NCI-H2081 treated with DMSO at 0.1 percent for 48 hours (cell line): Measurements from ENCODE around the gene OSBPL1A.

ENCODE experiments used
- DNase-seq: peaks from one replicate; lab custom pipeline; 2025; lab: John Stamatoyannopoulos, UW

OSBPL1A gene

GRCh38 chr18:24219561-24220317, 177.9 kb downstream of the OSBPL1A start:
- peak; percentile 73 for DNase-seq

GRCh38 chr18:24214913-24215312, 182.7 kb downstream of the OSBPL1A start:
- no peak for DNase-seq

- no peak for DNase-seq
These were observed 183.5 kb downstream of the OSBPL1A start for GRCh38 chr18:24214144-24214543.

- no peak for DNase-seq
These were observed 184.7 kb downstream of the OSBPL1A start for GRCh38 chr18:24212939-24213338.

- no peak for DNase-seq
These were observed 188.1 kb downstream of the OSBPL1A start for GRCh38 chr18:24209558-24209957.

- DNase-seq: no peak
These were observed 189.2 kb downstream of the OSBPL1A start for GRCh38 chr18:24208270-24209035.

GRCh38 chr18:24204904-24205303, 192.7 kb downstream of the OSBPL1A start:
- DNase-seq: no peak

GRCh38 chr18:24201699-24202687, 195.6 kb downstream of the OSBPL1A start:
- DNase-seq: no peak

- DNase-seq: no peak
These were observed 196.9 kb downstream of the OSBPL1A start for GRCh38 chr18:24200494-24201290.

- no peak for DNase-seq
These were observed 198.2 kb downstream of the OSBPL1A start for GRCh38 chr18:24199372-24199962.

- no peak for DNase-seq
These were observed 199.2 kb downstream of the OSBPL1A start for GRCh38 chr18:24198461-24198860.

- DNase-seq: no peak
These were observed 200.2 kb downstream of the OSBPL1A start for GRCh38 chr18:24197412-24197811.

- DNase-seq: no peak
These were observed 200.9 kb downstream of the OSBPL1A start for GRCh38 chr18:24196764-24197163.

GRCh38 chr18:24195296-24196053, 202.1 kb downstream of the OSBPL1A start:
- no peak for DNase-seq

- DNase-seq: no peak
These were observed 207.0 kb downstream of the OSBPL1A start for GRCh38 chr18:24190590-24190989.

GRCh38 chr18:24189664-24190346, 207.8 kb downstream of the OSBPL1A start:
- DNase-seq: no peak

GRCh38 chr18:24189007-24189528, 208.6 kb downstream of the OSBPL1A start:
- no peak for DNase-seq

GRCh38 chr18:24188120-24188519, 209.5 kb downstream of the OSBPL1A start:
- no peak for DNase-seq

GRCh38 chr18:24187689-24188088, 209.9 kb downstream of the OSBPL1A start:
- DNase-seq: no peak
